GM12891 (cell line): ENCODE results near the gene TNKS1BP1.

Experiments used
- POLR2A ChIP-seq: IDR thresholded peaks from 2 replicates; pipeline ENCODE4 v1.6.1; 2011; ENCODE audit warnings: low read depth, low read length, control low read depth
- POLR2AphosphoS5 ChIP-seq: IDR thresholded peaks from 2 replicates; pipeline ENCODE4 v1.6.1; 2011; ENCODE audit warnings: low read depth, low read length, control low read depth
- POU2F2 ChIP-seq: IDR thresholded peaks from 2 replicates; pipeline ENCODE4 v1.6.1; 2011; ENCODE audit warnings: low read depth, mild to moderate bottlenecking, control low read depth, low read length, moderate library complexity
- SPI1 ChIP-seq: IDR thresholded peaks from 2 replicates; pipeline ENCODE4 v1.6.1; 2011; ENCODE audit warnings: low read depth, low read length, control low read depth
- TAF1 ChIP-seq: IDR thresholded peaks from 2 replicates; pipeline ENCODE4 v1.6.1; 2011; ENCODE audit warnings: low read depth, low read length, control low read depth

GRCh38 chr11:57301711-57302423 is 22.9 kb downstream of the TNKS1BP1 start:
- no peak for TF ChIP-seq POLR2A
- TF ChIP-seq POLR2AphosphoS5: no peak
- no peak for TF ChIP-seq TAF1
- TF ChIP-seq SPI1: no peak
- no peak for TF ChIP-seq POU2F2
